Dermis microvascular lymphatic vessel endothelial cell (primary cell): ENCODE measurements around the gene FNBP1. TPM values are rescaled to one million over a fixed set of nuclear protein-coding genes. Genes with fewer than 3 reads are reported as not detected.
"Not testable (repeated sequence)": the region's sequence is repeated elsewhere in the genome, so short reads cannot be mapped to it uniquely, and the experiment has no call there.

Source experiments
- DNase-seq, 2 donors: peaks; one replicate each; pipeline versions ENCODE4 v3.0.0 to v3.0.0-alpha.2; 2010; ENCODE audit warnings: low read depth in 2 of 2
- total RNA-seq: library from RNA; depleted of rRNA; stranded (reverse); fragments of >200 nt; gene quantifications from 2 replicates; pipeline ENCODE4 v1.2.1, GENCODE V29; 2014

FNBP1 gene
- total RNA-seq, 1 donor from 2014 or later, result 35.0 TPM

GRCh38 chr9:130022566-130023143 lies 20.3 kb downstream of the FNBP1 start:
- DNase-seq, result no peak

GRCh38 chr9:130021842-130022241 lies 21.1 kb downstream of the FNBP1 start:
- not testable (repeated sequence) for DNase-seq

DNA sequence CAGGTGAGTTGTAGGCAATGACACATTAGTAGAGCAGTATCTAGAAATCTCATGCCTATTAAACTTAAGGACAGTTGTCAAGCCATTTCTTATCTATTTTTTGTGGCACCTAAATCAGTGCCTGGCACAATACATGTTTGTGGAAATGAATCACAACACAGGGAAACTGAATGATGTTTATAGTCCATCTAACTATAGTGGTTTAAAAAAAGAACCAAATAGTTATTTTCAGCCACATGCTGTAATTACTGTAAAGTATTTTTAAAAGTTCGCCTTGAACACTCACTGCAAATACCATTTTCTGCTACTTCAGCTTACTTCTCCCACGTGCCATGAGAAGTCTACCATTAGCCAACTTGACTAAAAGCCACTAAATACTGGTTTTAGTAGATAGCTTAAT lies 21.9 kb downstream of the FNBP1 start:
- peak in 1 of 2 donors; percentile 34 for DNase-seq

- no peak for DNase-seq
These were observed 22.4 kb downstream of the FNBP1 start for GRCh38 chr9:130020618-130021017.

- no peak for DNase-seq
These were observed 24.7 kb downstream of the FNBP1 start for GRCh38 chr9:130018265-130018664.

GRCh38 chr9:130017510-130017909 lies 25.5 kb downstream of the FNBP1 start:
- not testable (repeated sequence) for DNase-seq

DNA sequence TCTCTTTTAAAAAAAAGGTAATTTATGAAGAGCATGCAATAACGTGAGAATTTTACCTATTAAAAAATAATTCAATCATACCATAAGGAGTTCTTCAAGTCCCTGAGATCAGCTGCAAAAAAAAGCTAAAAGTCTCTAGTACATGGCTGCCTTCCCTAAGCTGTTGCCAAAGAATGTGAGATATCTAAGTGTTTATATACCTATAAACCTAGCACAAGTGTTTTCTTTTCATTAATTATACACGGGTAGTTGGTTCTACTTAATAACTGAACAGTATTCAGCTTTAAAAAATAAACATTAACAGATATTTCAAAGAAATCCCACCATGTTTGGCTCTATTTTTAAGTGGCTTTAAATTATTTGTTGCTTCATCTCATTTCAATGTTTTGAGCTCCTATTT lies 25.9 kb downstream of the FNBP1 start:
- no peak for DNase-seq

DNA sequence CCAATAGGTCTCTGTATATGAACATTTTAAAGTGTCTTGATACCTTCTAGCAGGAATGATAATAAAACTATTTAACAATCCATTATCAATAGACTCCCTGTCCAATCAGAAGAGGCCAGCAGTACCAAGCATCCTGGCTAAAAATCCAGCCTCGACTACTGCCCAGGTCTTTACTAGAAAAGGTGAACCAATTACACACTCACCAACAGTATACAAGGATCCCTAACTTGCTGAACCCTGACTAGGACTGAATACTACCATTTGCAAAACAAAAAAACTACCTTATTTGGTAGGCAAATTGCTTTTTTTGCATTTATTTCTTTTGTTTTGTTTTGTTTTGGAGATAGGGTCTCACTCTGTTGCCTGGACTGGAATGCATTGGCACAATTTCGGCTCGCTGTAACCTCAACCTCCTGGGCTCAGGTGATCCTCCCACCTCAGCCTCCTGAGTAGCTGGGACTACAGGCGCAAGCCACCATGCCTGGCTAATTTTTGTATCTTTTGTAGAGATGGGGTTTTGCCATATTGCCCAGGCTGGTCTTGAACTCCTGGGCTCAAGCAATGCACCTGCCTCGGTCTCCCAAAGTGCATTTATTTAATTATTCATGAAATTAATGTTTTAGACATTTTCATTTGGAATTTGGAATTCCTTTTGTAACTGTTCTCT lies 27.5 kb downstream of the FNBP1 start:
- DNase-seq, result no peak

GRCh38 chr9:130013326-130013725 lies 29.7 kb downstream of the FNBP1 start:
- DNase-seq, result no peak

DNA sequence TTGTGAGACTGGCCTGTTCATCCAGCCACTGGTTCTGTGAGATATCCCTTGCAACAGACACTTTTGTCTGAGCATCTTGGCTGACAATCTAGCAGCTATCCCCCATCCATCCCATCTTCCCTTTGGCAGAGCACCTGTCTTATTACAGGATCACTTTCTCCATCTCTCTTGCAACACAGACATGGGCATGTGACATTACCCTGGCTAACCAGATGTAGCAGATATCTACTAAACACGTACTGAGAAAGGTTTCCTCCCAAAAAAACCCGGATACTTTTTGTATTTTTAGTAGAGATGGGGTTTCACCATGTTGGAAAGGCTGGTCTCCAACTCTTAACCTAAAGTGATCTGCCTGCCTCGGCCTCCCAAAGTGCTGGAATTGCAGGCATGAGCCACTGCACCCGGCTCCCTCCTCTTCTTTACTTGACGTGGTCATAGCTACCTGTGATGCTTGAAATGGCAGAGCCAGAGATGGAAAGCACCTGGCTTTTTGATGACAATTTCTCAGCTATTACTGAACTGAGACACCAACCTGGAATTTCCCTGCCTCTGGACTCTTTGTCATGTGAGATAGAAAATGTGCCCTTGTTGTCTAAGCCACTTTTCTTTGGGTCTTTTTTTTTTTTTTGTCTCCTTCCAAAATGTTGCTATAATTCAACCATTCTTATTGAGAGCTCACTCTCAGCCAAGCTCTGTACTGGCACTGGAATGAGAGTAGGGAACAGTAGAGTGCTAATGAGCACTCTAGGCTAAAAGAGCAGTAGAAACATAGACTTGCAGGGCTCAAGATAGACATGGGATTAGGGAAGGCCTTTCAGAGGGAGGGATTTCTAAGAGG lies 32.6 kb downstream of the FNBP1 start:
- DNase-seq, result no peak

DNA sequence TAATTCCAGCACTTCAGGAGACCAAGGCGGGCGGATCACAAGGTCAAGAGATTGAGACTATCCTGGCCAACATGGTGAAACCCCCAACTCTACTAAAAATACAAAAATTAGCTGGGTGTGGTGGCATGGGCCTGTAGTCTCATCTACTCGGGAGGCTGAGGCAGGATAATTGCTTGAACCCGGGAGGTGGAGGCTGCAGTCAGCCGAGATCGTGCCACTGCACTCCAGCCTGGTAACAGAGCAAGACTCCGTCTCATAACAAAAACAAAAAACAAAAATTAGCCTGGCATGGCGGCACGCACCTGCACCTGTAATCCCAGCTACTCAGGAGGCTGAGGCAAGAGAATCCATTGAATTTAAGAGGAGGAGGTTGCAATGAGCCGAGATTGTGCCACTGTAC lies 33.4 kb downstream of the FNBP1 start:
- DNase-seq, result not testable (repeated sequence)

DNA sequence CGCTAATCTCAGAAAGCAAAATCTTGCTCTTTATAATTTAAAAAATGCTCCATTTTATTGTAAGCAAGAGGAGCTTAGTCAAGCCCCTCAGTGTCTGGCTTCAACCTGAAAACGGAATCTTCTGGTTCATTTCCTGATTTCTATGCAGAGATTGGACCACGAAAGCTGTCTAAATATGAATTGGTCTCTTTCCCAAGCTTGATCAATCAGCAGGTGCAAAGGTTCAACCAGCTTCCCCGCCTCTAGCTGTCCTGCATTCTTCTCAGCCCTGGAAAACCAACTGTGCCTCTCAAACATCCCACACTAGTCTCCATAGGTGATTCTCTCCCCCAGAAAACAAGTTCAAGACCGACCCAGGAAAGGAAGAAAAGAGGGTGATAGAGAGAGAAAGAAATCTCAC lies 34.5 kb downstream of the FNBP1 start:
- no peak for DNase-seq

DNA sequence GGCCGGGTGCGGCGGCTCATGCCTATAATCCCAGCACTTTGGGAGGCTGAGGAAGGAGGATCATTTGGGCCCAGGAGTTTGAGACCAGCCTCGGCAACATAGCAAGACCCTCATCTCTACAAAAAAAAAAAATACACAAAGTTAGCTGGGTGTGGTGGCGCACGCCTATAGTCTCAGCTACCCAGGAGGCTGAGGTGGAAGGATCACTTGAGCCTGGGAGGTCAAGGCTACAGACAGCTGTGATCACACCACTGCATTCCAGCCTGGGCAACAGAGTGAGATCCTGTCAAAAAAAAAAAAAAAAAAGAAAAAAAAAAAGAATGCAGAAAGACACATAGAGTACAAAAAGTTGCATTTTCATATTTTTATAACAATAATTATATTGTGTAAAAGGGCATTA lies 36.0 kb downstream of the FNBP1 start:
- not testable (repeated sequence) for DNase-seq

- DNase-seq, result no peak
These were observed 38.9 kb downstream of the FNBP1 start for GRCh38 chr9:130003943-130004552.

GRCh38 chr9:130002320-130002719 lies 40.7 kb downstream of the FNBP1 start:
- no peak for DNase-seq

DNA sequence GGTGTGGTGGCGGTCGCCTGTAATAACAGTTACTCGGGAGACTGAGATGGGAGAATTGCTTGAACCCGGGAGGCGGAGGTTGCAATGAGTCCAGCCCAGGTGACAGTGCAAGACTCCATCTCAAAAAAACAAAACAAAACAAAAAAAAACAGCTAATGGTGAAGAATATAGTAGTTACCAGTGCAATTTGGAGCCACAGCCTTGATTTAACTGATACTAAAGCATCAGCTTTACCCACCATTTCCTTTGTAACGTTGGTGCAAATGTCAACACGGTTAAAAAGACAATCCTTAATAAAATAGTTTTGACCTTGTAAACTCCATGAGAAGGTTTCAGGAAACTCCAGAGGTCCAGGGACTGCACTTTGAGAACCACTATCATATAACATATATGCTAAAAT lies 41.8 kb downstream of the FNBP1 start:
- no peak for DNase-seq

GRCh38 chr9:129999141-129999510 lies 43.9 kb downstream of the FNBP1 start:
- no peak for DNase-seq

GRCh38 chr9:129998491-129999140 lies 44.4 kb downstream of the FNBP1 start:
- DNase-seq, result no peak

DNA sequence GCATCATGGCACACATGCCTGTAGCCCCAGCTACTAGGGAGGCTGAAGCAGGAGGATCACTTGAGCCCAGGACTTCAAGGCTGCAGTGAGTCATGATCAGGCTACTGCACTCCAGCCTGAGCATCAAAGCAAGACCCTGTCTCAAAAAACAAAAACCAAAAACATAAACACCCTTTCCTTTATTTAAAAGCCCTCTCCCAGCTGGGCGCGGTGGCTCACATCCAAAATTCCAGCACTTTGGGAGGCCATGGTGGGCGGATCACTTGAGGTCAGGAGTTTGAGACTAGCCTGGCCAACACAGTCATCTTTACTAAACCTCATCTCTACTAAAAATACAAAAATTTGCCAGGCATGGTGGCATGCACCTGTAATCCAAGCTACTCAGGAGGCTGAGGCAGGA lies 45.3 kb downstream of the FNBP1 start:
- DNase-seq, result not testable (repeated sequence)

- DNase-seq, result no peak
These were observed 46.7 kb downstream of the FNBP1 start for GRCh38 chr9:129996161-129996830.
